HG03521 (cell line): ENCODE measurements around the gene RPTOR.
"Not testable (repeated sequence)": the region's sequence is repeated elsewhere in the genome, so short reads cannot be mapped to it uniquely, and the experiment has no call there.

ENCODE experiments used
- ATAC-seq: cut with Tn5 transposase; IDR thresholded peaks from one replicate; pipeline ENCODE4 v1.9.1; 2021; ENCODE audit warnings: mild to moderate bottlenecking, moderate library complexity; ENCODE audit not compliant: unreplicated experiment

RPTOR gene

GRCh38 chr17:80687839-80688238 is 143.2 kb downstream of the RPTOR start:
- ATAC-seq: no peak

- no peak for ATAC-seq
Measured at GRCh38 chr17:80689129-80689619, 144.5 kb downstream of the RPTOR start.

DNA sequence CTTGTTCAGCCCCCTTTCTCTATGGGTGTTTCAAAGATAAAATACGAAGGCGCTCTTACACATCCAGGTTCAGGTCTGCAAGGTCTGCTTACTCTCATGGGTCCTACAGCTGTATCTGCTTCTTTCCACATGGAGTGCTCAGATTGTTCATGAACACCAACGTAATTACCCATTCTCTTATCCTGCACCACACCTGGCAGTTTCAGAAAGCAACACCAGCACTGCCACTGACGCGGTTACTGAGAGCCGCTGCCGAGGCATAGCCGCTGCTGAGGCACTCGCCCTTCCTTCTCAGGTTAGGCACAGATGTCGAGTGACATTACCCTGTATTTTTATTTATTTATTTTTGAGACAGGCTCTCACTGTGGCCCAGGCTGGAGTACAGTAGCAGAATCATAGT is 147.1 kb downstream of the RPTOR start:
- ATAC-seq: no peak

- no peak for ATAC-seq
Measured at GRCh38 chr17:80692931-80693467, 148.4 kb downstream of the RPTOR start.

- no peak for ATAC-seq
Measured at GRCh38 chr17:80693511-80693910, 148.9 kb downstream of the RPTOR start.

GRCh38 chr17:80694085-80694991 is 149.7 kb downstream of the RPTOR start:
- ATAC-seq: no peak

DNA sequence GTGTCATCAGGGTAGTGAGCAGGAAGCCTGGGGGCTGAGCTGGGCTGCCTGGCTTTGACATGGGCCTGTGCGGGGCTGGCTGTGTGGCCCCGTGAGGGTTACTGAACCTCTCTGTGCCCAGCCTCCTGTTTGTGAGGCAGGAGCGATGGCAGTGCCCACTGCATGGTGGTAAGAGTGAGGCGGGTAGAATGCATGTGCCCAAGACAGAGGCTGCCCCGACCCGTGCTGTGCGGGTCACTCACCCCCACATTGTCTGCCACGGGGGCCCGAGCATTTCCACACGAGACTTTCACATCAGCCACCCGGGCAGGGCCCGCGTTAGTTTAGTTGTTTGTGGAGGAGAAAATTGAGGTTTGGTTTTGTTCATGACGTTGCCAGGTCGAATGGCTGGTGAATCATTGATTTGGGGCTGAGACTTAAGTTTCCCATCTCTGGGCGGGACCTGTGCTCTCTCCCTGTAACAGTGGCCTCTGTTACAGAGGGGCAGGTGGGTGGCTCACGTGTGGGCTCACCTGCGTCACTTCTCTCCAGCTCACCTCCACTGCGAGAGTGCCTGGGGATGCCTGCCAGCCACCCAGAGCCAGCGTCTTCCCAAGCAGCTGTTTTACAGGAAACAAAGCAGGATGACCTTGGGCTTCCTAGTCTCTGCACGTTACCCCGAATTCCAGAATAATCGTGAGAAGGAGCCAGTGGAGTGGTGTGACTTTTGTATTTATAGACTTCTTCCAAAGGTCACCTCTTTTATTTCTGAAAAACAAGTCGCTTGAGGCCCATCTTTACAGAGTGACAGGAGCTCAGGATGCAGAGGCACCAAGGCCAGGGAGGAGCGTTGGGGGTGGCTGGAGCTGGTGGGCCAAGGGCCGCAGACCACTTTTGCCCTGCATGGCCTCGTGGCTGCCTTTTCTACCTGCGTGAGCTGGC is 150.6 kb downstream of the RPTOR start:
- no peak for ATAC-seq

DNA sequence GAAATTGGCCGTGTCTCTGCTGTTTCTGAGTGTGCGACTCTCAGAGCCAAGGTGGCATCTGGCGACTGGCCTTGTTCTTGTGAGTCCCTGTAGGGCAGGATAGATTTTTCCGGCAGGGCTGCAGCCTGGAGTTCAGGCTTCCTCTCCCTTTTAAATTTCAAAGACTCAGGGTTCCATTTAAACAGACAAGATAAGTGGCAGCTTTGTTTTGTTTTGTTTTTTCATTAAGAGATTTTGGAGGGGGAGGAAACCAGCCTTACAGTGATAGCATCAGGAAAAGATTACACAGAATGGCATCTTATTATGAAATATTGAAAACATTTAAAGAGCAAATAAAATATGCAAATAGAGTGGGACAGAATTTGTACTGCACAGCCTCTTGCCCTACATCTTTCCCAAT is 151.3 kb downstream of the RPTOR start:
- no peak for ATAC-seq

- ATAC-seq: no peak
Measured at GRCh38 chr17:80696456-80696855, 151.8 kb downstream of the RPTOR start.

GRCh38 chr17:80696964-80697363 is 152.3 kb downstream of the RPTOR start:
- ATAC-seq: no peak

DNA sequence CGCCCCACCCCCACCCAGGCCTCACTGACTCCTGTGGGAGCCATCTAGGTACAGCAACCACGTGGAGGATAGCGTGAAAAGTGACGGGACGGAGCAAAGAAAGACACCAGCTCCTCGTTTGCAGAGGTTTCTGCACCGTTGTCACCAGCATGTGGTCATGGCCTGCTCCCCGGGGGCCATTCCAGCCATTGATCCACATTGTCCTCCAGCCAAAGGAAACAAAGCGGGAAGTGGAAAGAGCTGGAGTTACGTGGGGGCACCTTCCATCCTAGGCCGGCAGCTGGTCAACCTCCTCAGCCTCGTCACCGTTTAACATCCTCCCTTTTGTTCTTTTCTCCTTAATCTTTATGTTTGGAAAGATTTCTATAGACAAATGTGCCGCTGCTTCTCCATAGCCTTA is 153.7 kb downstream of the RPTOR start:
- no peak for ATAC-seq

- ATAC-seq: not testable (repeated sequence)
Measured at GRCh38 chr17:80699205-80699604, 154.6 kb downstream of the RPTOR start.

GRCh38 chr17:80701730-80702129 is 157.1 kb downstream of the RPTOR start:
- no peak for ATAC-seq

GRCh38 chr17:80702315-80703141 is 157.9 kb downstream of the RPTOR start:
- no peak for ATAC-seq

- no peak for ATAC-seq
Measured at GRCh38 chr17:80703142-80703478, 158.5 kb downstream of the RPTOR start.

- ATAC-seq: no peak
Measured at GRCh38 chr17:80704381-80704819, 159.8 kb downstream of the RPTOR start.

DNA sequence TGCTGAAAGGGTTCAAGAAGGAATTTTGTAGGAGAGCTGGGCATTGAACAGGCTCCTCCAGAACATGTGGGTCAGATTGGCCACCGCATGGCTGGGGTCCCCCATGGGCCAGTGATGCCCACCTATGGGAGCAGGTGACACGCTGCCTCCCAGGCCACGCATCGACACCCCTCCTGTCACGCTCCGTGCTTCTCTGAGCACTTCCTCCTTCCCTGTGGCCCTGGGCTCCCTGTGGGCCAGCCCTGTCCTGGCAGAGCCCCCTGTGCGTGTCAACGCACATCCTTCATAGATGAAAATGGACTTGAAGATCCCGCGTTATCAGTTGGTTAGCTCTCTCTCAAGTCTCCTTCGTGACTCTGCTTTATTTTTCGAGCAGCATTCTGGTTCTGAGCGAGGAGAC is 160.3 kb downstream of the RPTOR start:
- ATAC-seq: no peak

- ATAC-seq: no peak
Measured at GRCh38 chr17:80705988-80706387, 161.3 kb downstream of the RPTOR start.

DNA sequence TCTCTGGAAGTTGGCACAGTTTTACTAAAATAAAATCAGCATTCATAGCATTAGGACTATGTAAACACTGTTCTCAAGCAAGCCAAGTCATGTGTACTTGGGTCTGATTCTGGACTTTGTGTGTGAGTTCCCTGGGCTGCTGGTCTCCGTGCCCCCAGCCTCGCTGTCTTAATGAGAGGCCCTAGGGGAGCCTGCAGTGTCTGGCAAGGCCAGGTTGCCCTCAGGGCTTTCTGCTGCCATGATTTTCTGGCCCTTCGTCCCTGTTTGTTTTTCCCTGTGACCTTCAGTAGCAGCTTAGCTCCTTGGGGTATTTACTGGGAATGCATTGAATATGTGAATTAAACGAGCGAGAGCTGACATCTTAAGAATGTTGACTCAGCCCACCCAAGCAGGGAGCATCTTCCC is 161.8 kb downstream of the RPTOR start:
- no peak for ATAC-seq

- ATAC-seq: no peak
Measured at GRCh38 chr17:80708480-80708879, 163.8 kb downstream of the RPTOR start.
